Common myeloid progenitor, CD34-positive (primary cell): ENCODE results near the gene ITPR2.

Experiments
- CTCF ChIA-PET: fragments of 350-600 bp; sonication (Branson Sonifier 250); formaldehyde crosslinking; loops from one replicate; lab custom pipeline; 2021; ENCODE audit warnings: antibody characterized with exemption; lab: Charles Lee
- POLR2A ChIA-PET: fragments of 350-600 bp; sonication (Branson Sonifier 250); formaldehyde crosslinking; loops from one replicate; lab custom pipeline; 2021; ENCODE audit warnings: antibody characterized with exemption; lab: Charles Lee
- DNase-seq, 3 donors: peaks; one replicate each; pipeline versions ENCODE4 v3.0.0 to v3.0.0-alpha.2; 2013
- H3K27ac ChIP-seq, 2 experiments: 1 replicate in 1 of 2; 2 replicates in 1 of 2; pipeline ENCODE4 v1.7.0; 2013; ENCODE audit warnings: inconsistent platforms in 2 of 2, low read length in 2 of 2, mild to moderate bottlenecking in 2 of 2, low read depth in 1 of 2, moderate library complexity in 1 of 2; ENCODE audit not compliant: severe bottlenecking in 2 of 2, insufficient read depth in 1 of 2, poor library complexity in 1 of 2
- H3K27me3 ChIP-seq, 5 experiments: replicated peaks in 2 of 5; 1 replicate in 3 of 5; 2 replicates in 2 of 5; pipeline versions ENCODE4 v1.6.1 to v1.7.0; 2013; ENCODE audit warnings: low read length in 4 of 5, mild to moderate bottlenecking in 2 of 5, moderate library complexity in 2 of 5, inconsistent platforms in 1 of 5; ENCODE audit not compliant: insufficient read depth in 5 of 5, control insufficient read depth in 4 of 5
- H3K36me3 ChIP-seq, 4 experiments: 1 replicate in 2 of 4; 2 replicates in 2 of 4; pipeline versions ENCODE4 v1.6.1 to v1.7.0; 2013; ENCODE audit warnings: low read length in 3 of 4, control low read depth in 1 of 4, mild to moderate bottlenecking in 1 of 4; ENCODE audit not compliant: control insufficient read depth in 4 of 4, insufficient read depth in 4 of 4
- H3K4me1 ChIP-seq, 4 experiments: 1 replicate in 3 of 4; 2 replicates in 1 of 4; pipeline versions ENCODE4 v1.6.1 to v1.7.1; 2013; ENCODE audit warnings: low read length in 3 of 4, mild to moderate bottlenecking in 3 of 4, control low read depth in 1 of 4, inconsistent platforms in 1 of 4, moderate library complexity in 1 of 4; ENCODE audit not compliant: control insufficient read depth in 4 of 4, insufficient read depth in 4 of 4; ENCODE audit errors: control extremely low read depth in 1 of 4
- H3K4me3 ChIP-seq, 7 experiments: 1 replicate in 4 of 7; 2 replicates in 3 of 7; pipeline versions ENCODE4 v1.5.1 to v1.7.0; 2013; ENCODE audit warnings: mild to moderate bottlenecking in 7 of 7, low read length in 6 of 7, moderate library complexity in 6 of 7, inconsistent platforms in 2 of 7, low read depth in 2 of 7, control low read depth in 1 of 7; ENCODE audit not compliant: insufficient read depth in 4 of 7, control insufficient read depth in 1 of 7; ENCODE audit errors: extremely low read depth in 1 of 7
- H3K9me3 ChIP-seq, 5 experiments: 1 replicate in 4 of 5; 2 replicates in 1 of 5; pipeline versions ENCODE4 v1.6.1 to v1.7.1; 2013; ENCODE audit warnings: low read length in 4 of 5, mild to moderate bottlenecking in 2 of 5, inconsistent platforms in 1 of 5, low read depth in 1 of 5, moderate library complexity in 1 of 5; ENCODE audit not compliant: control insufficient read depth in 4 of 5, insufficient read depth in 2 of 5; ENCODE audit errors: control extremely low read depth in 1 of 5
- WGBS: methylation state at CpG from one replicate; pipeline ENCODE4 v1.1.5; 2013; ENCODE audit not compliant: insufficient coverage; 5-methylcytosine and 5-hydroxymethylcytosine counted together

ITPR2 gene

DNA sequence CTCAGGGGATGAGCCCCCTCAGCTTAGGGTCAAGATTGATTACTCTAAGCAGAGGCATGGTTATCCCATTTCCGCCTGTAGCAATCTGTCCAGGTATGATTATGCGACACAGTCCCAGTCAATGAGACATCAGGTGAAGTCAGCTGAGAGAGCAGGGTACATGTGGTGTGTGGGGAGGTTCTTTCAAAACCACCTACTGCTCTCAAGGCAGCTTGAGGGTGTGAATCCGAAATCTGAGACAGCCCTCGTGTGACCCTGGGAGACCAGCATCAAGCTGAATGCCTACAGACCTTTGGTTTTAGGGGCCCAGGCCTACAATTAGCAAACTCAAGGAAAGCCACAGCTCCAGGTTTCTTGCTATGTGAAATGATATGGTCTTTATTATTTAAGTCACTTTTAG, 275.7 kb downstream of the ITPR2 start:
- H3K36me3 ChIP-seq = peaks cover 19 to 47% (median 25%) of the 10 kb centered on the region in 4 experiments
- no peak overlapping the region for H3K27ac ChIP-seq
- DNase-seq = no peak
- no peaks in the 10 kb centered on the region for H3K4me1 ChIP-seq
- ChIA-PET CTCF (interaction anchor here (0.8 to 1.2 kb wide), 2 partner anchors 10 to 178 kb away, joined by 3 read pairs; no protein-coding TSS in a partner anchor), POLR2A (no interaction called here)
- H3K9me3 ChIP-seq = peaks cover 0 to 8% (median 3%) of the 10 kb centered on the region in 5 experiments
- no peak overlapping the region for H3K4me3 ChIP-seq
- no peaks in the 10 kb centered on the region for H3K27me3 ChIP-seq
- 100% methylated on average over 3 of the region's 4 CpGs for WGBS

DNA sequence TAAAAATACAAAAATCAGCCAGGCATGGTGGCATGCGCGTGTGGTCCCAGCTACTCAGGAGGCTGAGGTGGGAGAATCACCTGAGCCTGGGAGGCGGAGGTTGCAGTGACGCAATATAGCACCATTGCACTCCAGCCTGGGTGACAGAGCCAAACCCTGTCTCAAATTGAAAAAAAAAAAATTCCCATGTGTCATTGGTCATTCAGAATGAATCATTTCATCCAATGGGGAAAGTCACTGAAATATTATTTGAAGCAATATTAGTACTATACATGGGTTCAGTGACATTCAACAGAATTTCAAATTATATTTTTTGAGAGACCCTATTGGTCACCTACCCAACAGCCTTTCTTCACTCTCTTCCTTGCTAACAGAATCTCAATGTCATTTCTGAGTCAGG, 276.1 kb downstream of the ITPR2 start:
- H3K36me3 ChIP-seq = peaks cover 16 to 44% (median 26%) of the 10 kb centered on the region in 4 experiments
- no peak for DNase-seq
- H3K4me1 ChIP-seq = no peaks in the 10 kb centered on the region
- H3K27ac ChIP-seq = no peak overlapping the region
- H3K27me3 ChIP-seq = no peaks in the 10 kb centered on the region
- POLR2A ChIA-PET = no interaction called here
- WGBS = 100% methylated on average over 4 of the region's 4 CpGs
- CTCF ChIA-PET = interaction anchor here (1.1 to 1.2 kb wide), 2 partner anchors 19 to 178 kb away, joined by 3 read pairs; no protein-coding TSS in a partner anchor
- H3K9me3 ChIP-seq = peaks cover 0 to 8% (median 3%) of the 10 kb centered on the region in 5 experiments
- no peak overlapping the region for H3K4me3 ChIP-seq

DNA sequence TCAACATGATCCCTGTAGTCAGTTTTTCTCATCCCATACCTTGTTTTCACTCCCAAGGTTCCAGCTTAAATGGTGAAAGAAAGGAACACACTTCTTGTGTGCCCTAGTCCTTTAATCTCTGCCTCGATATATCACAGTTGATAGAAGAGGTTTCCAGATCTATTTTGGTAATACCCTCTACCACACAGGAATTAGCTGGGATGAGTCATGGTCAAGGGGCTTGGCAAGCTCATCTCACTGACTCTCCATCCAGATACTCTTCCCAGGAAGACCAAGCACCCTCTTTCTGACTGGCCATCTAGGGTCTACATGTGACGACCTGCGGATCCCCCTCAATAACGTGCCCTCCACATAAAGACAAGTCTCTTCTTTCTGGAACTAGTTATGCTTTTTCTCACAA, 277.9 kb downstream of the ITPR2 start:
- Histone ChIP-seq H3K27me3 (no peaks in the 10 kb centered on the region), H3K4me3 (no peak overlapping the region), H3K27ac (no peak overlapping the region), H3K36me3 (peaks cover 11 to 37% (median 30%) of the 10 kb centered on the region in 4 experiments), H3K4me1 (no peaks in the 10 kb centered on the region), H3K9me3 (peaks cover 0 to 7% (median 3%) of the 10 kb centered on the region in 5 experiments)
- CTCF ChIA-PET = no interaction called here
- POLR2A ChIA-PET = no interaction called here
- WGBS = 96% methylated on average over 4 of the region's 4 CpGs
- DNase-seq = no peak

DNA sequence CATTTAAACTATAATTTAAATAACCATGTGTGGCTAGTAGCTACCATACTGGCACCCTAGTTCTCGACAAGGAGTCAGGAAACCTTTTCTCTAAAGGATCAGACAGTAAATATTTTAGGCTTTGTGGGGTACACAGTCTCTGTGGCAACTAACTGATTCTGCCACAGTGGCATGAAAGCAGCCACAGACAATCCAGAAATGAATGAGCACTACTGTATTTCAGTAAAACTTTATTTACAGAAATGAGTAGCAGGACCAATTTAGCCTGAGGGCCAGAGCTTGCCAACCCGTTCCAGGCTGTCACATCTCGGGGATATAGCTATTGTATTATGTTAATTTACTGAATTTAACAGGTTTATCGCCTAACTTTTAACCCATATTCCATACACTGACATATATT, 278.7 kb downstream of the ITPR2 start:
- CTCF ChIA-PET = no interaction called here
- Histone ChIP-seq H3K27me3 (no peaks in the 10 kb centered on the region), H3K9me3 (peaks cover 0 to 2% (median 1%) of the 10 kb centered on the region in 5 experiments), H3K36me3 (peaks cover 11 to 33% (median 26%) of the 10 kb centered on the region in 4 experiments), H3K4me1 (no peaks in the 10 kb centered on the region), H3K4me3 (no peak overlapping the region), H3K27ac (no peak overlapping the region)
- no peak for DNase-seq
- POLR2A ChIA-PET = no interaction called here
- WGBS = no CpG with 5 or more reads among the region's 4 CpGs

DNA sequence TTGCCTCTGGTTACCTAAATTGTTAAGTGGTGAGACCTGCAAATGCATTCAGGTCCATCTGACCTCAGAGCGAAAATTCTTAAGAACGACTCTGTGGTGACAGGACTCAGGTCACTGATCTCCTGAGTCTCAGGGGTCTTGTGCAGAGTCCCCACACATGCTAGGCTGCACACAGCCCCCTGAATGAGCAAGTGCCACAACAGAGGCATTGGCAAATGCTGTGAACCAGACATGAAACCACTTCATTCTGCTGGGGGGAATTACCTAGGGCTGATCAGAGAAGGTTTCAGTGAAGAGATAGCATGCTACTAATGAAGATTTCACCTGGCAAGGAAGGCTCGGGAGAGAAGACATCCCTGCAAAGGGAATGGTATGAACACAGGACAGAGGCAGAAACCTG, 281.6 kb downstream of the ITPR2 start:
- H3K4me1 ChIP-seq = no peaks in the 10 kb centered on the region
- CTCF ChIA-PET = no interaction called here
- 93% methylated on average over 3 of the region's 3 CpGs for WGBS

DNA sequence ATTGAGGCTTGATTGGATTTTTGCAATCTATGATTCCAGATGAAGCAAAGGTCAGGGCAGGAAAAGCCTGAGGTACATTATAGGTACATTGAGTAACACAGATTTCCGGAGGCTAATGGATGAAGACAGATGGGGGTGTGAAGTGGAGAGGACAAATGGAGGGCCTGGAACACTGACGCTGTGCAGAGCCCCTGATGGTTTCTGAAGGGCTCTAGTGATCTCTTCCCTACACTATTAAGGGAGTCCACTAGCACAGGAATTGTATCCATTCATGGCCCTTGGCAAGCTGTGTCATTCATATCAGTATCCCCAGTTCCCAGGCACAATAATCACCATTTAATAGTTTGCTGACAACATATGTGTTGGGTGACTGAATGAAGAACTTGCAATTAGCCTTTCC, 284.8 kb downstream of the ITPR2 start:
- no peak overlapping the region for H3K4me3 ChIP-seq
- WGBS = no CpG with 5 or more reads among the region's 2 CpGs
- H3K27me3 ChIP-seq = no peaks in the 10 kb centered on the region
- peaks cover 0 to 8% (median 3%) of the 10 kb centered on the region in 5 experiments for H3K9me3 ChIP-seq
- POLR2A ChIA-PET = no interaction called here
- CTCF ChIA-PET = interaction anchor here (0.7 kb wide), 1 partner anchor 424 kb away, joined by 3 read pairs; no protein-coding TSS in a partner anchor
- H3K36me3 ChIP-seq = peaks cover 19 to 30% (median 24%) of the 10 kb centered on the region in 4 experiments
- H3K4me1 ChIP-seq = no peaks in the 10 kb centered on the region
- H3K27ac ChIP-seq = no peak overlapping the region
- no peak for DNase-seq

More for the DNA sequence above, 281.6 kb downstream of the ITPR2 start:
- POLR2A ChIA-PET = no interaction called here
- no peak for DNase-seq
- Histone ChIP-seq H3K4me3 (no peak overlapping the region), H3K27ac (no peak overlapping the region), H3K36me3 (peaks cover 14 to 36% (median 29%) of the 10 kb centered on the region in 4 experiments), H3K27me3 (no peaks in the 10 kb centered on the region), H3K9me3 (no peaks in the 10 kb centered on the region)

DNA sequence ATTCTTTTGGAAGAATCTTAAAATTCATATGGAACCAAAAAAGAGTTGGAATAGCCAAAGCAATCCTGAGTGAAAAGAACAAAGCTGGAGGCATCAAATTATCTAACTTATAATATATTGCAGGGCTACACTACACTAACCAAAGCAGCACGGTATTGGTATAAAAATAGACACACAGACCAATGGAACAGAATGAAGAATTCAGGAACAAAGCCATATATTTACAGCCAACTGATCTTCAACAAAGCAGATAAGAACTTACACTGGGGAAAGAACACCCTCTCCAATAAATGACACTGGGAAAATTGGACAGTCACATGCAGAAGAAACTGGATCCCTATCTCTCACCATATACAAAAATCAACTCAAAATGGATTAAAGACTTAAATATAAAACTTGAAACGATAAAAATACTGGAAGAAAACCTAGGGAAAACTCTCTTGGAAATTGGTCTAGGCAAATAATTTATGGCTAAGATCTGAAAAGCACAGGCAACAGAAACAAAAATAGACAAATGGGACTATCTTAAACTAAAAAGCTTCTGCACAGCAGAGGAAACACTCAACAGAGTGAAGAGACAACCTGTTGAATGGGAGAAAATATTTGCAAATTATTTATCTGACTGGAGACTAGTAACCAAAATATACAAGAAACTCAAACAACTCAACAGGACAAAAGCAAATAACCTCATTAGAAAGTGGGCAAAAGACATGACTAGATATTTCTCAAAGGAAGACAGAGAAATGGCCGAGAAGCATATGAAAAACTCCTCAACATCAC, 286.3 kb downstream of the ITPR2 start:
- H3K27ac ChIP-seq = no peak overlapping the region
- ChIA-PET CTCF (no interaction called here), POLR2A (no interaction called here)
- no peaks in the 10 kb centered on the region for H3K27me3 ChIP-seq
- no peaks in the 10 kb centered on the region for H3K4me1 ChIP-seq
- H3K4me3 ChIP-seq = no peak overlapping the region
- peaks cover 16 to 27% (median 21%) of the 10 kb centered on the region in 4 experiments for H3K36me3 ChIP-seq
- no CpG with 5 or more reads among the region's 3 CpGs for WGBS
- peaks cover 0 to 8% (median 3%) of the 10 kb centered on the region in 5 experiments for H3K9me3 ChIP-seq
- no peak for DNase-seq
